GM10248 (cell line): ENCODE measurements around the gene CD151.
A peak's percentile ranks its signal among the peaks of the same experiment; 100 is the strongest.

Experiments used
- CTCF ChIA-PET: fragments of 300-600 bp; sonication (Branson Sonifier 250); formaldehyde crosslinking; extraction: SDS; loops from one replicate; lab custom pipeline; 2021; ENCODE audit warnings: antibody characterized with exemption; lab: Yijun Ruan, JAX
- POLR2A ChIA-PET: fragments of 350-650 bp; sonication (Branson Sonifier 250); formaldehyde crosslinking; extraction: SDS; loops from one replicate; lab custom pipeline; 2020; ENCODE audit warnings: antibody characterized with exemption; lab: Yijun Ruan, JAX
- DNase-seq: peaks from one replicate; pipeline ENCODE4 v3.0.0; 2012; ENCODE audit errors: extremely low spot score
- TF ChIP-seq, protein P1 (sequence below): IDR thresholded peaks from 2 replicates; pipeline ENCODE4 v1.5.1; 2012; ENCODE audit warnings: mild to moderate bottlenecking, low read depth; ENCODE audit errors: extremely low read depth, missing control alignments, control extremely low read depth

CD151 gene

DNA sequence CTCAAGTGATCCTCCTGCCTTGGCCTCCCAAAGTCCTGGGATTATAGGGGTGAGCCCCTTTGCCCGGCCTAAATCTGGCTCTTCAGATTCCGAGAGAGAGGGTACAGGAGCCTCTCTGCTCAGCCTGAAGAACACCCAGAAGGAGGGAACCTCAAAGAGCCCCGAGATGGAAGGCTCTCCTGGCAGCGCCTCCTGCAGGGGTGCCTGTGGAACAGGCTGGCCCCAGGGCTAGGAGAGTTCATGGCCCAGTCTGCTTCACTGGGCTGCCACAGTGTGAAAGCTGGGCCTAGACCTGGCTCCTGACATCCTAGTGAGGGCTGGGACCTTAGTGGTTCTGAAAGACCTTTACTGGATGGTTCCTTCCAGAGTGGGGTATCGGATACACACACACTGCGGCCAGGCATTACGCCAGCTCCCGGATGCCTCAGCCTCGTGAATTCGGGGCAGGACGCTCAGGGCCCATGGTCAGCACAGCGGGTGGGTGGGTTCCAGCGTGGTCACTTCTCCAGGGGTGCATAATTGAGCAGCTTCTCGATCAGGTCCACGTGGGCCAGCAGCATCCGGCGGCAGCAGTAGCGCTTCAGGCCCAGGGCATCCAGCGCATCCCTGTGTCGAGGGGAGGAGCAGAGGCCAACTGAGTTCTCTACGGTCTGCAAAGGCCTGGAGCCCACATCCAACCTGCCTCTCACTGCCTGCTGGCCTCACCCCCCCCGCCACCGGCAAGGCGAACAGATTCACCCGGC is 7.3 kb downstream of the CD151 start:
- POLR2A ChIA-PET: no interaction called here
- TF ChIP-seq, protein P1, sequence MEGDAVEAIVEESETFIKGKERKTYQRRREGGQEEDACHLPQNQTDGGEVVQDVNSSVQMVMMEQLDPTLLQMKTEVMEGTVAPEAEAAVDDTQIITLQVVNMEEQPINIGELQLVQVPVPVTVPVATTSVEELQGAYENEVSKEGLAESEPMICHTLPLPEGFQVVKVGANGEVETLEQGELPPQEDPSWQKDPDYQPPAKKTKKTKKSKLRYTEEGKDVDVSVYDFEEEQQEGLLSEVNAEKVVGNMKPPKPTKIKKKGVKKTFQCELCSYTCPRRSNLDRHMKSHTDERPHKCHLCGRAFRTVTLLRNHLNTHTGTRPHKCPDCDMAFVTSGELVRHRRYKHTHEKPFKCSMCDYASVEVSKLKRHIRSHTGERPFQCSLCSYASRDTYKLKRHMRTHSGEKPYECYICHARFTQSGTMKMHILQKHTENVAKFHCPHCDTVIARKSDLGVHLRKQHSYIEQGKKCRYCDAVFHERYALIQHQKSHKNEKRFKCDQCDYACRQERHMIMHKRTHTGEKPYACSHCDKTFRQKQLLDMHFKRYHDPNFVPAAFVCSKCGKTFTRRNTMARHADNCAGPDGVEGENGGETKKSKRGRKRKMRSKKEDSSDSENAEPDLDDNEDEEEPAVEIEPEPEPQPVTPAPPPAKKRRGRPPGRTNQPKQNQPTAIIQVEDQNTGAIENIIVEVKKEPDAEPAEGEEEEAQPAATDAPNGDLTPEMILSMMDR: peak; percentile 30
- no peak for DNase-seq
- CTCF ChIA-PET: interaction anchor here (1.2 to 2.0 kb wide), 4 partner anchors 9 to 21 kb away, joined by 4 to 7 read pairs (median 5); partner anchors contain the start of genes CRACR2B and PNPLA2

DNA sequence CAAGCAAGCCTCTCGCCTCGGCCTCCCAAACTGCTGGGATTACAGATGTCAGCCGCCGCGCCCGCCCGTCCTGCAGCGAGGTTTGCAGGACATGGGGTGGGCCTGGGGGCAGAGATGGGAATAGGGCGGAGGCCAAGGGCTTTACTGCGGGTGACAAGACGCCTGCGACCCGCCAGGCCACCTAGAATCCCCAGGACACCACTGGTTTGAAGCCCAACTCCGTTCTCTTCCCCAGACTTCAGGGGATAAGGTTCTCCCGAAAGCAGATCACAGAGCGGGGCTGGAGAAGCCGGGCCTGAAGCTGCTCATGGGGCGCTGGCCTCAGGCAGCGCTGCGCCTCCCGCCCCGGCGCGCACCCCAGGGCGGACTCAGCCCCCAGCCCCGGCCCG is 9.2 kb downstream of the CD151 start:
- DNase-seq: no peak
- CTCF ChIA-PET: interaction anchor here (0.8 to 1.7 kb wide), 2 partner anchors 17 to 29 kb away, joined by 4 read pairs; no protein-coding TSS in a partner anchor
- POLR2A ChIA-PET: interaction anchor here (0.9 to 1.5 kb wide), 2 partner anchors 9 to 13 kb away, joined by 4 to 7 read pairs; partner anchors contain the start of gene CD151
- TF ChIP-seq, protein P1: no peak

DNA sequence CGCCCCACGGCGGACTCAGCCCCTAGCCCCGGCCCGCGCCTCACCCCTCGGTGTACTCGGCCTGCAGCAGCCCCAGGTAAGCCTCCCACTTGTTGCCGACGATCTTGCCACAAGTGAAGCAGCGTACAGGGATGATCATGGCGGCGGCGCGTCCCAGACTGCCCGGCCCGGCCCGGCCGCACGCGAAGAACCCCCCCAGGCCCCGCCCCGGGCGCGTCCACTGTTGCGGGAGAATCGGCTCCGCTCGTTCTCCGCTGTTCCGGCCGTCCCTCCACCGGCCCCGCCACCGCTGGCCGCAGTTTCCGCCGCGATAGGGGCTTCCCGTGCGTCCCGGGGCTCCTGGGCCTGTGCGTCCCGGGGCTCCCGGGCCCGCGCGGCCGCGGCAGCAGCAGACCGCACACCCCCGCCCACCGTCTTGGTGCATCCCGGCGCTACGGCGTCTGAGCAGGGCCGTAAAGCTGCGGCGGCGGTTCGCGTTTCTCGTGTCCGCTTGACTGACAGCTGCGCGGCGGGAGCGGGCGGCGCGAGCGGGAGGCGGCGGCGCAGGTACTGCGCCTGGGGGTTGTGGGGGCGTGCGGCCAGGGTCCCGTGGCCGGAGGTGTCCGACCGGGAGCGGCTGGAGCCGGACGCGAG is 9.7 kb downstream of the CD151 start, which contains the start of the genes POLR2L and TSPAN4:
Gene POLR2L (minus strand): TSS at position 160 of the 633 bp plus-strand sequence. CDS start 21 bp downstream, at position 139.
Gene TSPAN4 (plus strand): TSS at position 483 of the 633 bp plus-strand sequence. CDS start 7,453 bp downstream, outside the sequence.
- POLR2A ChIA-PET: interaction anchor here (1.0 to 1.5 kb wide), 3 partner anchors 10 to 23 kb away, joined by 5 to 7 read pairs (median 5); partner anchors contain the start of genes CD151 and PNPLA2
- peak; percentile 94 for DNase-seq

DNA sequence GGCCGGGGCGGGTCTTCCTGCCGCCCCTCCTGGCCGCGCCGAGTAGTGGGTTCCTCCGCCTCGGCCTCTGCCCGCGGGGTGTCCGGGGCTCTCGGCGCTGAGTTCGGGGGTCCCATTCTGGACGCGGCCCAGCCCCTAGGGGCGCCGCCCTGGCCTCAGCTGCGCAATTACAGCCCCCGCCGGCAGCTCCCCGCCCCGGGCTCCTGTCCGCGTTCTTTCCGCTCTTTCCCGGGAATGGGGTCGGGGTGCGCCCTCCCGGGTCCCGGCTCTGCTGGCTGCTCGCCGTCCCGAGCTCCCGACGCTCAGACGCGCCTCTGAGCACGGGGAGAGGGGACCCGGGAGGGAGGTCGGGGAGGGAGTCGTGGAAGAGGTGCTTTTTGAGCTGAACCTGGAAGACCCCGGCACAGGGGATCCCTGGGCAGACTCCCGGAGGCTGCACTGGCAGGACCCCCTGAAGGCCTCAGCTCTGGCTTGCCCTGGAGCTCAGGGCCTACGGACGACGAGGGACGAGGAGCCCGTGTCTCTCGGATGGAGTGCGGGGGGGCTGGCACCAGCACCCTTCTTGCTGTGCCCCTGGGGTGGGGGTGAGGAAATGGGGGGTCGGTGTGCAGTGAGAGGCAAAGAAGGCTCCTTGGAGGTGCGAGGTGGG is 10.5 kb downstream of the CD151 start:
- no peak for DNase-seq
- TF ChIP-seq, protein P1: no peak
- ChIA-PET POLR2A (interaction anchor here (0.6 to 1.3 kb wide), 4 partner anchors 11 to 237 kb away, joined by 4 to 6 read pairs (median 5); partner anchors contain the start of genes CD151 and PNPLA2), CTCF (interaction anchor here (0.9 to 1.7 kb wide), 5 partner anchors 12 to 210 kb away, joined by 3 to 7 read pairs (median 3); partner anchors contain the start of gene PNPLA2)

More for the DNA sequence above, 9.7 kb downstream of the CD151 start, which contains the start of the genes POLR2L and TSPAN4:
- TF ChIP-seq, protein P1: no peak
- CTCF ChIA-PET: interaction anchor here (0.8 to 1.7 kb wide), 6 partner anchors 12 to 210 kb away, joined by 3 to 7 read pairs (median 3); partner anchors contain the start of gene PNPLA2

DNA sequence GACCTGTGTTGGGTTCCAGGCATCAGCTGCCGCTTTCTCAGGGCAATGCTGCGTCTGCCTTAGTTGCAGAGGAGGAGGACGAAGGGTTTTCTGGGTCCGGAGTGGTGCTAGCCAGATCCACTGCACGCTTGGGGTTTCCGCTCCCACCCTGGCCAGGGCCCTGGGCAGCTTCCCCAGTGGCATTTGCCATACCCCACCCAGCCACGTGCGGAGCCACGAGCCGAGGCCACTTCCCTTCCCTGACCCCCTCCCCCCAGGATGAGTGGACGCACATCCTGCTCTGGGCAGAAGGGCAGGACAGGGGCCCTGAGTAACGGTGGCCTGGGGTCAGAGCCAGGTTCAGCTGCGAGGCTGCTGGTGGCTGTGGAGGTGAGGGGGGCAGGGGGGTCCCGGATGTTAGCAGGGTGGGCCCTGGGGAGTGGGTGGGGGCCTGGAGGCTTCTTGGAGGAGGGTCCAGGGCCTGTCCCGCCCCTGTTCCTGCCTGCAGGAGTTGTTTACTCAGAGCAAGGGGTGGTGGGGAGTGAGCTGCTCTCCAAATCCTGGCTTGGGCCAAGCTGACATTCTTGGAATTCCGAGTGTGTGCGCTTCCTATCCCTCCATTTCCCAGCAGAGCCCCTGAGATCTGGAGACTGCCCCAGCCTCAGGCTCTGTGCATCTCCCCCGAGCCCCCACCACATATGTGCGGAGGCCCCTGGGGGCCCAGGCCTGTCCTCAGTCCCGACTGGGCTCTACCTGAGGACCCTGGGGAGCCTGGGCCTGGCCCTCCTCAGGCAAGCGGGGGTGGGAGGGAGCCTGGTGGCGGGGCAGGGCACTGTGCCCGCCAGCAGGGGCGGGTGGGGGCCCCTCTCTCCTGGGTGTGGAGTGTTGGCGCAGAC is 11.3 kb downstream of the CD151 start:
- ChIA-PET POLR2A (interaction anchor here (0.6 to 1.3 kb wide), 3 partner anchors 10 to 236 kb away, joined by 4 to 6 read pairs (median 5); partner anchors contain the start of gene CD151), CTCF (interaction anchor here (1.2 to 1.7 kb wide), 3 partner anchors 13 to 209 kb away, joined by 3 to 5 read pairs (median 3); no protein-coding TSS in a partner anchor)
- DNase-seq: no peak
- TF ChIP-seq, protein P1: no peak
